C1 segment of cervical spinal cord (tissue), 14 donors: ENCODE results near the gene GCLC.
"Not testable (repeated sequence)": the region's sequence is repeated elsewhere in the genome, so short reads cannot be mapped to it uniquely, and the experiment has no call there.

Experiments
- DNase-seq, 14 donors: peaks; one replicate each; lab custom pipeline; 2025; lab: John Stamatoyannopoulos, UW

GCLC gene

GRCh38 chr6:53492860-53493634 is 51.9 kb downstream of the GCLC start:
- peak in 7 of 14 donors; percentile 2 to 33 (median 17) for DNase-seq

GRCh38 chr6:53487080-53487479 is 57.8 kb downstream of the GCLC start:
- no peak for DNase-seq

- DNase-seq, result no peak
Observed at GRCh38 chr6:53486679-53487078, 58.2 kb downstream of the GCLC start.

DNA sequence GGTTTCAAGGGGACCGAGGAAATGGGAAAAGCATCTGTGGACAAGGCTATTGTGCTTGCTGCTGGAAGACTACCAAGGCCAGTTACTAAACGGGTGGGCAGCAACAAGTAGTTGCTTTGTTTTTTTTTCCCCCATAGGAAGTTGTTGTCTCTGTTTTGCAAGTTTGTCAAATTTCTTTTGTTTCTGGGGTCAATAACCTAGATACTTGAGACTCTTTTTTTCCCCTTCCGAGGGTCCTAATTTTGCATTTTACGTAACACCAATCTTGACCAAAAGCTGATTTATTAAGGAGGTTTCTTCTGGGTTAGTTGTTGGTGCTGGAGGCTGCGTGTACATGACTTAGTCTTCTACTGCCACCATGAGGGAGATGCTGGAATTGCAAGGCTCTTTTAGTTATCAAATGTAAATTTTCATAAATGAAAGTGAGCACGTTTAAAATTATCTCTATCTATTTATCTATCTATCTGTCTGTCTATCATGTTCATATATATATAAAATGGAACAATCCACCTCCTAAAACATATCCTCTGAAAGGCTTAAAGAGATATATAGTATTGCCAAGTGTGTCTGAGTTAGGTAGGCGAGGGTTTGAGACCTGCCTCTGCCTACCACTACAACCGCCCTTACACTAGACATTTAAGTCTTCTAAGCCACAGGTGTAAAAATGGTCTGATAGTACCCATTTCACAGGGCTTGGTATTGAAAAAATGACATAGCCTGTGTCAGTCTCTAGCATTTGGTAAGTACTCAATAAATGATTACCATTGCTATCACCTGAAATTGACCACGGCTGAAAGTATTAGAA is 60.2 kb downstream of the GCLC start:
- DNase-seq, result peak in 11 of 14 donors; percentile 9 to 54 (median 18)

DNA sequence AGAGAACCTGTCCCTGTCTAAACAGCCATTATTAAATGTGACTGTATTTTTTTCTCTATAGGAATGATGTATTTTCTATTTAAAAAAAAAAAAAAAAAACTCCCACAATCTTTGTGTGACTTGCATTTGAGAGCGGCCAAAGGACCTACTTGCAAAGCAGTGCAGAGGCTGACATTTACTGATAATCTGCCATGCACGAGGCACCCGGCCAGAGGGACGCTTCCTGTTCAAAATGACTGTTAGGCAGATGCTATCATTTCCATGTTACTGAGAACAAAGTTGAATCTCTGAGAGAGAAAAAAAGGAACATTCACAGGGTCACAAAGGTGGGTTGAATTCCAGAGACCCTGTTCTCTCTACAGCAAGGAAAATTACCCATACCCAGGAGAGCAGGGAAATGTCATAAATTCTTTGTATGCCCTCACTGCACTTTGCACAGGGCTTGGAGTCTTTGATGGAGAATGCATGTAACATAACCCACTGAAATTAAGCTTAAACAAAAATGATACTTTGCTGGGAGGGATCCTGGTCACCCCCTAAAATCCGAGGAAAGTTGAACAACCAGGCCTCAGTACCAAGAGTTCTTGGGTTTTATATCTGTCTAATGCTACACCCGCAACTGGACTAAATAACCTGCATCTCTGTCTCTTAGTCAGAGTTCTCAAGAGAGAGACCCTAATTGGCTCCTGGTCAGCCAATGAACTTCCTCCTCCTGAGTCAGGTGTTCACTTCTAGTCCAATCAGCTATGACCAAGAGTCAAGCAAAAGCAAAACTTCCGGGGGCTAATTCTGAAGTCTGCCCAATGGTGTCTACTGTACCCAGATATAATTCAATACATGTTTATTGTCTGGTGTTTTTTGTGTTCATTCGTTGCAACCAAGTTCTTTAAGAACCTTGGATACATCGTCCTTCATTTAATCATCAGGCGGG is 61.2 kb downstream of the GCLC start:
- peak in 8 of 14 donors; percentile 2 to 57 (median 21) for DNase-seq

DNA sequence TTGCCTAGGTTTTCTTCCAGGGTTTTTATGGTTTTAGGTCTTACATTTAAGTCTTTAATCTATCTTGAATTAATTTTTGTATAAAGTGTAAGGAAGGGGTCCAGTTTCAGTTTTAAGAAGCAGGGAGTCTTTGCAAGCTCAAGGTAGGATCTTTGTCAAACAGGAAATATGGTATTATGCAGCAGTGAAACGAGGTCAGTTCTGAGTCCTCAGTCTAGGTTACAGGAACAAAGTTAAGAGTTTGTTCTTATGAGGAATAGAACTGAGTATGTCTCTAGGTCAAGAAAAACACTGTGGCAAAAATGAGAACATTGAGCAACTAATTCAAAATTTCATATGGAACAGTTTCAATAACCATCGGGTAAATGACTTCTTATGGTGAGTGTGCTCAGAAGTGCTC is 63.6 kb downstream of the GCLC start:
- no peak for DNase-seq

- DNase-seq, result not testable (repeated sequence)
Observed at GRCh38 chr6:53480774-53481173, 64.1 kb downstream of the GCLC start.

GRCh38 chr6:53479871-53480270 is 65.0 kb downstream of the GCLC start:
- no peak for DNase-seq

GRCh38 chr6:53476964-53477363 is 67.9 kb downstream of the GCLC start:
- DNase-seq, result no peak

DNA sequence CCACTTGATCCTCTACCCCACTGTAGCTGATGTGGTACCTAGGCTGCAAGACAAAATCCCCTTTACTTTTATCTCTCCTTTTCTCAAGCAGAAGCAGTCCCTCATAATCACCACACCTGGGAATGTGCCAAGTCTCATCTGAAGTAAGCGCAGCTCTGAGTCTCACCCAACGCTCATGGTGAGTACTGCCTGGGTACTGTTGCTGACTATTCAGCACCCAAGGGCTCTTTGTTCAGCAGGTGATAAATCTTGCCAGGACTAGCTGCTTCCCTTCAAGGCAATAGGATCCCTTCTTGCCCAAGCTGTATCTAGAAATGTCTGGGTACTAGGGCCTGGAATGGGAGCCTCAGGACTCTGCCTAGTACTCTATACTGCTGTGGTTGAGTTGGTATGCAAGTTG is 70.9 kb downstream of the GCLC start:
- DNase-seq, result no peak

DNA sequence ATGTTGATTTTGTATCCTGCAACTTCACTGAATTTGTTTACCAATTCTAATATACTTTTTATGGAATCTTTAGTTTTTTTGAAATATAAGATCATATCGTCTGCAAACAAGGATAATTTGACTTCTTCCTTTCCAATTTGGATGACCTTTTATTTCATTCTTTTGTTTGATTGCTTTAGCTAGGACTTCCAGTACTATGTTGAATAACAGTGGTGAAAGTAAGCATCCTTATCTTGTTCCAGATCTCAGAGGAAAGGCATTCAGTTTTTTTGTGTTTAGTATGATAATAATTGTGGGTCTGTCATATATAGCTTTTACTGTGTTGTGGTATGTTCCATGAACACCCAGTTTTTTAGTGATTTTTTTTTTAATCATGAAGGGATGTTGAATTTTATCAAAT is 75.7 kb downstream of the GCLC start:
- DNase-seq, result no peak

DNA sequence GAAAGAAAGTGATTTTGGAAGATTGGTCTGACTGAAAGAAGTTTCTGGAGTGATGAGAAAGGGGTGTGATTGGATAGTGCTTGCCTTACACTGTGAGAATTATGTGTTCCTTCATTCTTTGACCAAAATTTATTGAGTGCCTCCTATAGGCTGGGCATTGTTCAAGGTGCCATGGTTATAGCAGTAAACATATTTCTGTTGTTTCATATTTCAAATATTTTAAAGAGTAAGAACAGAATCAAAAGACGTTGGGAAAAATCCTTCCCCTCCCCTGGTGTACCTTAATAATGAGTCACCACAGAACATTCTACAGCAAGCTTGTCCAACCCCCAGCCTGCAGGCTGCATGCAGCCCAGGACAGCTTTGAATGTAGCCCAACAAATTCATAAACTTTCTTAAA is 78.6 kb downstream of the GCLC start:
- no peak for DNase-seq

GRCh38 chr6:53465732-53466131 is 79.2 kb downstream of the GCLC start:
- DNase-seq, result no peak

DNA sequence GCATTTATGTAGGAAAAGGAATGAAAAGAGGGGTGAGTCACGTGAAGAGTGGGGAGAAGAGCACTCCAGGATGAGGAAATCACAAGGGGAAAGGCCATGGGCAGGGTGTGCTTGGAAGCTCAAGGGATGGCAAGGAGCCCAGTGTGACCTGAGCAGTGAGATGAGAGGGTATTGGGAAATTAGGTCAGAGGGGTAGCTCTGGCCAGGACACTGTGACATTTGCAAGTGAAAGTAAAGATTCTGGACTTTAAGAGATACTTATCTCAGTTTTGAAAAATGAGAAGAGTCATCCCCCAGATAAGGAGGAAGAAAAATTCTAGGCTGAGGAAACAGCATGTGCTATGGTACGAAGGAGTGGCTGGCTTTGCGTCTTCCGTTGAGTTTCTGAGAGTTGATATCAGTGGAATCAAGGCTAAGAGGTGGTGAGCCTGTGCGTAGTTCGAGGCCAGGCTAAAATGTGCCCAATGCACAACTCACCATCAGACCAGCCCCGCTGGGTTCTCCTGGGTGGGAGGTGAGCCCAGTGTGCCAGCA is 79.9 kb downstream of the GCLC start:
- DNase-seq, result peak in 1 of 14 donors; percentile 8

- no peak for DNase-seq
Observed at GRCh38 chr6:53464483-53464882, 80.4 kb downstream of the GCLC start.

GRCh38 chr6:53461696-53462095 is 83.2 kb downstream of the GCLC start:
- DNase-seq, result no peak

DNA sequence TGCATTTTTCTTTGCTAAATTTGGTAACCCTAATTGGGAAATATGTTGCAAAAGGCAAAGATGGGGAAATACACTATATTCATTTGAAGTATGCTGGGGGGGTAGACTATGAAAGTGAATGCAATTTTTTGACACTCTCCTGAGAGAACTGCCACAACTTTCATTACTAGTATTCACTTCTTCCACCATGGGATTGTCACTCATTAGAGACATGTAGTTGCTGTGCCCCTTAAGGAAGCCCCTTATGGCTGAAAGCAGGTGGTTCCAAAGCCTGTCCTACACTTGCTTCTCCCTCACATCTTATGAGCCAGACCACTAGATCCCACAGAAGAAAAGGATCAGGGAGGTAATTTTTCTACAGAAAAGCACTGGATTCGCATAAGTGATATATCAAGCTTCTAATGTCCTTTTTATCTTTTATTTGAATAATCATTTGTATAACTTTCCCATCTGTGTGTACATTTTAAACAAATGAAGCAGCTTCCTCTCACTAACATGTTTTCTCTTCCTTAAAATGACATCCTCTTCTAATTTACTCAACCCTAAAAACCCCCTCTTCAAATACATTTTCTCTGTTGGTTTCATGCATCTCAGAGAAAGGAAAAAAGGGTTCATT is 83.8 kb downstream of the GCLC start:
- DNase-seq, result no peak

- DNase-seq, result no peak
Observed at GRCh38 chr6:53458105-53458866, 86.6 kb downstream of the GCLC start.

- no peak for DNase-seq
Observed at GRCh38 chr6:53456809-53457208, 88.1 kb downstream of the GCLC start.

GRCh38 chr6:53455678-53456077 is 89.2 kb downstream of the GCLC start:
- DNase-seq, result no peak
